ENCODE results near the gene TP53RK.

TP53RK gene

GRCh38 chr20:46660487-46660886 lies 28.8 kb downstream of the TP53RK start:
- no peak for DNase-seq (ENCODE audit: low spot score)

- no peak for DNase-seq (ENCODE audit: low spot score)
Observed at GRCh38 chr20:46657618-46658017, 31.6 kb downstream of the TP53RK start.

- DNase-seq (ENCODE audit: low spot score), result no peak
Observed at GRCh38 chr20:46657137-46657536, 32.1 kb downstream of the TP53RK start.

GRCh38 chr20:46652699-46653098 lies 36.5 kb downstream of the TP53RK start:
- no peak for DNase-seq (ENCODE audit: low spot score)

GRCh38 chr20:46651091-46651962 lies 37.9 kb downstream of the TP53RK start, which contains the start of gene SLC13A3:
Gene SLC13A3, minus strand, starts transcription at chr20:46651459. Its CDS starts 38 bp downstream, at chr20:46651421.
- no peak for DNase-seq (ENCODE audit: low spot score)

GRCh38 chr20:46650575-46651090 lies 38.6 kb downstream of the TP53RK start:
- DNase-seq (ENCODE audit: low spot score), result no peak

GRCh38 chr20:46649965-46650542 lies 39.2 kb downstream of the TP53RK start:
- no peak for DNase-seq (ENCODE audit: low spot score)

- no peak for DNase-seq (ENCODE audit: low spot score)
Observed at GRCh38 chr20:46649650-46649949, 39.6 kb downstream of the TP53RK start.

- no peak for DNase-seq (ENCODE audit: low spot score)
Observed at GRCh38 chr20:46648903-46649649, 40.2 kb downstream of the TP53RK start.

- no peak for DNase-seq (ENCODE audit: low spot score)
Observed at GRCh38 chr20:46647469-46647868, 41.8 kb downstream of the TP53RK start.

- DNase-seq (ENCODE audit: low spot score), result peak; percentile 44
Observed at GRCh38 chr20:46646659-46647380, 42.4 kb downstream of the TP53RK start.

GRCh38 chr20:46646122-46646521 lies 43.1 kb downstream of the TP53RK start:
- no peak for DNase-seq (ENCODE audit: low spot score)

GRCh38 chr20:46644733-46645132 lies 44.5 kb downstream of the TP53RK start:
- no peak for DNase-seq (ENCODE audit: low spot score)

- no peak for DNase-seq (ENCODE audit: low spot score)
Observed at GRCh38 chr20:46644160-46644559, 45.1 kb downstream of the TP53RK start.

- no peak for DNase-seq (ENCODE audit: low spot score)
Observed at GRCh38 chr20:46642969-46643343, 46.3 kb downstream of the TP53RK start.

- DNase-seq (ENCODE audit: low spot score), result no peak
Observed at GRCh38 chr20:46642265-46642968, 46.8 kb downstream of the TP53RK start.

GRCh38 chr20:46641424-46641823 lies 47.8 kb downstream of the TP53RK start:
- no peak for DNase-seq (ENCODE audit: low spot score)

- DNase-seq (ENCODE audit: low spot score), result no peak
Observed at GRCh38 chr20:46640536-46641311, 48.5 kb downstream of the TP53RK start.

- no peak for DNase-seq (ENCODE audit: low spot score)
Observed at GRCh38 chr20:46640044-46640443, 49.2 kb downstream of the TP53RK start.

- DNase-seq (ENCODE audit: low spot score), result no peak
Observed at GRCh38 chr20:46639587-46639986, 49.7 kb downstream of the TP53RK start.

GRCh38 chr20:46638898-46639274 lies 50.4 kb downstream of the TP53RK start:
- no peak for DNase-seq (ENCODE audit: low spot score)
